Cerebellar nuclear complex (tissue), 1 donor: ENCODE data around the gene KLF13.
A peak's percentile ranks its signal among the peaks of the same experiment; 100 is the strongest.

Source experiments
- DNase-seq, 2 experiments: peaks; one replicate each; lab custom pipeline; 2025; lab: John Stamatoyannopoulos, UW

The KLF13 gene

DNA sequence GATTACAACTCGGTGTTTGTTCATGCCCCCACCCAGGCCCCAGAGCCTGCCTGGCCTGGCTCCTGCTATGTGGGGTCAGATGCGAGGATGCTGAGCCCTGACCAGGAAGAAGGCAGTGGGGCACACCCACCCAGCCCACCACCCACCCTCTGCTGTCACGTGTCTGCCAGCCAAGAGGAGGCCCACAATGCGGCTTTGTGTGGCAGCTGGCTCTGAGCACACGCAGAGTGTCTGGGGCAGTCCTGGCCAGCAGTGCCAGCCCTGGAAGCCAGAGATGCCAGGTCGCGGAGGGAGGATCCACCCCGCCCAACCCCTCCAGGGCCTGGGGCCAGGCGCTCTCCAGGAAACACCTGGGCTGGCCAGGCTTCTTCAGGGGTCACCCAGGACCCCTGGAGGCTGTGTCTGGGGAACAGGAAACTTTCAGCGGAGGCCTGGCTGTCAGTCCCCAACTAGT is 26.4 kb upstream of the KLF13 start:
- no peak for DNase-seq

GRCh38 chr15:31300981-31301672 is 25.5 kb upstream of the KLF13 start:
- DNase-seq = no peak

DNA sequence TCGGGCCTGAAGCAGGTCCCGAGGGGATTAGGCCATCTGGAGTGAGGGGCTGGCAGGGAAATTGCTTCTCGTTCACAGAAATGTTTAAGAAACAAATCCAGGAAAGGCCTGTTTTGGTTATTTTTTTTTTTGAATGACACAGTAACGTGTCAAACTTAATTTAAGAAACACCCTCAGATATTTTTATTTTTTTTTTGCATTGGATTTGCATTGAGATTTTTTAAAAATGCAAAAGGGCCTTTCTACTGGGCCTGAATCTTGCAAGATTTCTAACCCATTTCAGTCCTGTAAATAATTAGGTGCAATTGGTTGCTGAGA is 25.0 kb upstream of the KLF13 start:
- DNase-seq = no peak

DNA sequence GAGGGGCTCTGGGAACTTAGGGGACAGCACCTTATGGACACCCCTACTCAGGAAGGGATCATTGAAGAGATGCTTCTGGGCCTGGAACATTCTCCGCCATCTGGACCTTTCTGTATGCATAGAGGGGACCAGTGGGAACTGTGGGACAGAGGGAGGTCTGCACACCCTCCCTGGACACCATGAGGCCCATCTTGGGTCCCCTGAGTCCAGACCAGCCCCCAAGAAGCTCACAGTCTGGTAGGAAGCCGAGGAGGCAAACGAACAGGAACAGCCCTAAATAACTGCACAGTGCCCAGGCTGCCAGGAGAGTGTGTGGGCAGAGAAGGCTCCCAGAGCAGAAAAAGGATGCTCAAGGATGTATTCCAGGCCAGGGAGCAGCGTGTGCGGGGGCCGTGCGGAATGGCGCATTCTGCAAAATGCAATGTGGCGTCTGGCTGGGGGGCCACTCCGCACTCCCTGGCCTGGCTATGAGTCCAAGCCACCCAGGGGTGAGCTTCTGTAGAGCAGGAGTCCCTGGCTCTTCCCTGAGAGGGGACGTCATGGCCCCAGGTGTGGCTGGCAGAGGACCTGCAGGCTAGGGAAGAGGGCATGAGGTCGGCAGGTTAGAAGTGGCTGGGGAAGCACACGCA is 24.5 kb upstream of the KLF13 start:
- no peak for DNase-seq

DNA sequence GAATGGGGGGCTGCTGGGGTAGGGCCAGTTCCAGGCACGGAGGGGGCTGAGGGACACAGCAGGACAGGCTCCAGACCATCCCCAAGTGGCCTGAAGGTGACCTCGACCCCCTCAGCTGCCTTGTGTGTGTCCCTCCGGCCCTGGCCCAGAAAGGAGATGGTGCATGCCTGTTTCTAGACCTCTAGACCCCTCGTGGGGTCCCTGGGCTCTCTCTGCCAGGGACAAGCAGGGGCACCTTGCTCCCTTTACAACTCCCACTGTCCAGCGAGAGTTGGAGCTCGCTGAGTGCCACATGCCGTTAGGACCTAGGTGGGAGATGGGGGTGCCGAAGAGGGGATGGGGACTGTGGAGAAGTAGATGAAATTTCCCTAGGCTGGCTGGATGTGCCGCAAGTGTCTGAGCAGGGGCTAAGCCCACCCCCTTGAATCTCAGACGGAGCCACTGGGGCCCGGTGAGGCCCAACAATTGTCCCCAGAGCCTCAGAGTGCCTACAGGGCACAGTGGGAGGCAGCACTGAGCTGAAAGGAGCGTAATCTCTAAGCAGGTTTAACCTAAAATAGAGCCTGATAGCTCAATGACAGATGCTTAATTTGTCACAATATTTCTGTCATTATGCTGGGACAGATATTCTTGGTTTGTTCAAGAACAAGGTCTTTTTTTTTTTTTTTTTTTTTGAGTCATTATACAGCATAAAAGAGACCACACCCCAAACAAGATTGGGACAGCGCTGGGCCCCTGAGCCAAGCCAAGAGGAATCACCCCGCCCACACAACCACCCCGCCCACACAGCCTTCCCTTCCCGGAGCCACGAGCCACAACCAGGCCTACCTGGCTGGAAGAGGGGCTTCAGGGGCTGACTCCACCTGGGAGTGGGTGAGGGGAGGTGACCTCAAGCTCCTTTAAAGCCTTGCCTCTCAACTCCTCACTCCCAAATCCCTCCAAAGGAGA is 23.6 kb upstream of the KLF13 start:
- DNase-seq = no peak

DNA sequence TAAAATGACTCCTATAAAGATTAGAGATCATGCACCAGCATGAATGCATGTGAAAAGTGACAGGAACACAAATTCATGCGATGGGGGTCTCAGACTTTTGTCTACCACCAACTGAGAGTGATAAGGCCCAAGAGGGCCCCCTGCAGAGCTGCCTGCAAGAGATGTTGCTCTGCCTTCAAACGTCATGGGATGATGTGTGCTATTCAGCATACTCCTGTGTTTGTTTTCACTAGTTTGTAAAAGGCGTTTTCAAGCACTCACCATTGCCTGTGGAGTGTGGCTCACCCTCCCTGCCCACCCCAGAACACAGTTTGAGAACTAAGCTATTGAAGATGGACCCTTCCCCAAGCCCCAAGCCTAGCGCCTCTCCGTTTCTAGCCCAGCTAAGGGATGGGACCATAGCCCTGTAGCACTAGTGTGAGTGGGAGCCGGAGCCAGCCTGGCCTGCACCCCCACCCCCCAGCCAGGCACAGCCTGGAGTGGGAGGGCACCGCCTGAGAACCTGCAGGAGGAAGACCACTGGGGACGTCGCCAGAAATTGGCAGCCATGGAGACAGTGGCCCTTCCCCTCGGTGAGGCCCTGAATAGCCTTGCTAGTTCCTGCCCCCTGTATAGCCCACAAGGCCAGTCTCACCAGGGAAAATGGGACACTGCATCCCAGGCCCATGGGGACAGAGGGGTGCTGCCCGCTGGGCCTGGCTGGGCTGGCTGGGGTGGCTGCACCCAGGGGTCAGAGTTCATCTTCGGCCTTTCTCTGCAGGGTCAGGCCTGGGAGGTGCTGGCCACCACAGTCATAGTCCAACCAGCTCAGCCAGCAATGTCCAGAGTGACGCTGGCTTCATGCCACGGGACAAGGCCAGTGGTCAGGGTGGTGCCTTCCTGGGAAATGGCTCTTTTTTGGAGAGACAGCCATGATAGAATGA is 22.6 kb upstream of the KLF13 start:
- no peak for DNase-seq

DNA sequence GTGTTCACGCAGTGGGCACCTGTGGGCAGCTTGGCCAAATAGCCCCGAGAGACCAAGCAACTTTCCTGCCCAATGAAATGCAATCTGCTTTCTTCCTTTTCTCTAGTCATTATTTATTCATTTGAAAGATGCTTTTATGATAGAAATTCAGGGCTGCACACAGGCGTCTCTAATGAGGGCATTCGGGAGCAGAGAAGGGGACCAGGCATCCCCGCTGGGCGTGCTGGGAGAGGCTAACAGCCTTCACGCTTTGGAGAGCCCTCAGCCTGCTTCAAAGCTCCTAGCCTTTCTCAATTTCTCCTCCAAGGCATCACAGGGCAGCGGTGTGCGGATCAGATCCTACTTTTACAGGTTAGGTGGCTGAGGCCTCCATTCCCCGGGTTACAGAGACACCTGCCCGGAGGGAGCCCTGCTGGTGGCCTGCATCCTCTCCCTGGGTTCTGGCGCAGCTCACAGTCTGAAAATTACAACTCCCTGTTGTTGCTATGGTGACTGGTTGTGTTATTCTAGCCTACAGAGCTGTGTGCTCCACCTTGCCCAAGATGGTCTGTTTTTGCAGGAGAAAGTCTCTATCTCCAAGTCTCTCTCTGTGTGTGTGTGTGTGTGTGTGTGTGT is 21.8 kb upstream of the KLF13 start:
- peak; percentile 12 to 38 for DNase-seq

- no peak for DNase-seq
These were observed 21.3 kb upstream of the KLF13 start for GRCh38 chr15:31305375-31305774.

DNA sequence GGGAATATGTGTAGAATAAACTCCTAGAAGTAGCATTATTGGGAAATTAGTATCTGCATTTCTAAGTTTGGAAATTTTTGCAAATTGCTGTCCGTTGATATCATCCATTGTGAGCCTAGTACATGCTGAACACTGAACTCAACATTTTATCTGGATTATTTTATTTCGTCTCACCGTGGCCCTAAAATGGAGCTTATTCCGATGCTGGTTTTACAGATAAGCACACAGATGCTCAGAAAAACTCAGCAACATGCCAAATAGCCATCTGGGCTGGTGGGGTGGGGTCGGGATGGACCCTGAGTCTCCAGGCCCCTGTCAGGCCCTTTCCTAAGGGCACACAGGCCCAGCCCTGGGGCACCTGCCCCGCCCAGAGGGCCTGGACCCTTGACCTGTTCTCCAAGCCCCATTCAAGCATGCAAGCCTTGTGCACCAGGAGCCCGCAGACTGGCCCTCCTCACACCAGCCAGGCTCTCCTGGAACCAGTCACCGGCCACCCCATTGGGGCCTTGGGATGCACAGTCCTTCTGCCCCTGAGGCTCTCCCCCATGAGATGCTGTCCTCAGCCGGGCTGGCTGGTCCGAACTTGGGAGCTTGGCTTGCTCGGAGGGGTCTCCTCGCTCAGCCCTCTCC is 20.7 kb upstream of the KLF13 start:
- no peak for DNase-seq

GRCh38 chr15:31306426-31307269 is 20.0 kb upstream of the KLF13 start:
- no peak for DNase-seq

DNA sequence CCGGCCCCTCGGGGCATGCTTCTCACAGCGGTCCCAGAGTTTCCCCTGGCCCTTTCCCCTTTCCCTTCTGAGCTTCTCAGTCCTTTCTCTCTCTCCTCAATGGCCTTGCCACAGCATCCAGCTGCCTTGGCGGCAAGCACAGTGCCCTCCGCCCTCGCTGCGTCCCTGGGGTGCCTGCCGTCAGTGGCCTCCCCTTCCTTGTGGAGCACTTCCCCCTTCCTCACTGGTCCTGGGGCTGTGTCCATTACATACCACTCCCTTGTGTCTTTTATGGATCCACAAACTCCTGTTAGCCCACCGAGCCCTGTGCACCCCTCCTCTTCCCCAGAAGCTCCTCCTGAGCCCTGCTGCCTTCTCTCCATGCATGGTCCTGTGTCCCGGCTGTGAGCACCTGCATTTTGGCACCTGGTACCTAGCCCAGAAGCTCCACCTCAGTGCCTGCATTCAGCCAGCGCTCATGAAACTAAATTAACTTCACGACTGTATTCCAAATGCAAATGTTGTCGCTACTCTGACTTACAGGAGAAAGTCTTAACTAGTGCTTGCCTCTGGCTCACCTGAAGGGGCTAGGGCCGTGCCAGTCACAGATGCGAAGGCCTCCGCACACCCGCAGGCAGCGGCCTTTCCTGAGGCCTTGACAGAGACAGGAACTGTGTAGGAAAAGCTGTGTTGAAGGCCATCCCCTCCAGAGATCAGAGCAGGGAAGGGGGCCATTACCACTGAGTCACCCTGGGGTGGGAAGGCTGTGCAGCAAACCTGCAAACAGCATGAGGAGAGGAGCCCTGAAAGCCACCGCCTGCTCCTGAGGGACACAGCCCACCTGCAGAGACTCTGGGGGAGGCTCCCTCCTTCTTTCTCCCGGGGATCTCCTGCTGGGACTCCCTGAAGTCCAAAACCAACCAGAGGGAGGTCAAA is 19.1 kb upstream of the KLF13 start:
- no peak for DNase-seq

DNA sequence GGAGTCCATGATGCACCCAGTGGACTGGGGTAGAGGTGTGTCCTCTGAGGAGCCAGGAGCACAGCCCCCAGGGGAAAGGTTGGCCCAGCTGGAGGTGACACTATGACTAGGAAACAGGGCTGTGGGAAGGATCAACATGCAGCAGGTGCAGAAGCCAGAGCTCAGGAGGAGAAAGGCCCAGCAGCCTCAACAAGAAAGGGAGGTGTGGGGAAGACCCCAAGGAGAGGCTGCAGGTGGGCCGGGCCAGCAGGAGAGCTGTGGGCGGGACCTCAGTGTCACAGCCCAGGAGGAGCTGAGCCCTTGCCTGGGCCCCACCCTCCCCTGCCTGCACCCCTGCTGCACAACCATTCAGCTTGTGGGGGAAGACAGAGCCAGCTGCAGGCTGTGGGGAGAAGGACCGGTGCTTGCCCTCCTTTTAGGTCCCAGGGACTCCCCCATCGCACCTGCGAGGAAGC is 18.4 kb upstream of the KLF13 start:
- DNase-seq = no peak

DNA sequence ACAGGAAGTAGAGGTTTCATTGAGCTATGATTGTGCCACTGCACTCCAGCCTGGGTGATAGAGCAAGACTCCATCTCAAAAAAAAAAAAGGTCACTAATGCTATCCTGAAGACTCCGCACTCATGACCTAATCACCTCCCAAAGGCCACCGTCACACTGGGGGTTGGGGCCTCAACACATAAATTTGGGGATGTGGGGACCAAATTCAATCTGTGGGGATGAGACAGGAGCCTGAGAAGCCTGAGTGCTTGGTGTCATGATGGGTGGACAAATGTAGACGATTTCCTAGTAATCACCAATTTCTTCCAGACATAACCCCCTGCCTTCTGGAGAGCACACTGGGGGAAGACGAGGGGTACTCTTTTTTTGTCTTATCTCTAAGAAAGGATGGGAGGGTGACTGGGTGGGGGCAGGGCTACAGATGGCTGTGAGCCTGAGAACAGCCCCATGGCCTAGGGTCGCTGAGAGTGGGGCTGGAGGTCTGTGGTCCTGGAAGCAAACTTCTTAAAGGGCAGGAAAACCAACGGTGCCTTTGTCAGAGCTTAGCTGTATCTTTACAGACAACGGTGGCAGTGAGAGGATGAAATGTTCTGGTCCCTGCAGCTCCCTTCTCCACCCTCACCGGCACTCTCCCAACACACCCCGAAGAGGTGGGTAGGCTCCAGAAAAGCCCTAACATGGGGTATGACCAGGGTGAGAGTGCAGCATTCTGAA is 16.6 kb upstream of the KLF13 start:
- no peak for DNase-seq

- DNase-seq = no peak
These were observed 14.7 kb upstream of the KLF13 start for GRCh38 chr15:31311735-31312619.

GRCh38 chr15:31313223-31313622 is 13.4 kb upstream of the KLF13 start:
- DNase-seq = no peak

- DNase-seq = no peak
These were observed 12.3 kb upstream of the KLF13 start for GRCh38 chr15:31314380-31314779.
